Fibroblast of lung (primary cell): ENCODE measurements around the gene ANO2. TPM values are rescaled to one million over a fixed set of nuclear protein-coding genes. Genes with fewer than 3 reads are reported as not detected.

Experiments used
- DNase-seq, 2 donors: peaks; one replicate each; pipeline versions ENCODE4 v3.0.0 to v3.0.0-alpha.2; 2010; ENCODE audit warnings: low read depth in 2 of 2
- H2AFZ ChIP-seq: 2 replicates; pipeline ENCODE4 v1.5.1; 2012; ENCODE audit warnings: low read length, control low read depth, inconsistent platforms
- H3K27ac ChIP-seq: 2 replicates; pipeline ENCODE4 v1.5.1; 2011; ENCODE audit warnings: low read length, control low read depth; ENCODE audit not compliant: insufficient read depth
- H3K27me3 ChIP-seq: 2 replicates; pipeline ENCODE4 v1.5.1; 2011; ENCODE audit warnings: mild to moderate bottlenecking, low read length; ENCODE audit not compliant: control insufficient read depth, insufficient read depth
- H3K36me3 ChIP-seq: 2 replicates; pipeline ENCODE4 v1.5.1; 2011; ENCODE audit warnings: low read length; ENCODE audit not compliant: control insufficient read depth, insufficient read depth
- H3K4me1 ChIP-seq: 2 replicates; pipeline ENCODE4 v1.5.1; 2011; ENCODE audit warnings: low read length; ENCODE audit not compliant: control insufficient read depth, insufficient read depth; ENCODE audit errors: extremely low read depth
- H3K4me2 ChIP-seq: 2 replicates; pipeline ENCODE4 v1.5.1; 2011; ENCODE audit warnings: low read length, control low read depth; ENCODE audit not compliant: insufficient read depth; ENCODE audit errors: extremely low read depth
- H3K4me3 ChIP-seq, 4 experiments: fragments of 200-600 bp in 1 of 4; sonication (generic) in 1 of 4; replicated peaks in 1 of 4; 2 replicates each; pipeline ENCODE4 v1.5.1; 2011 to 2016; ENCODE audit warnings: low read length in 4 of 4, low read depth in 3 of 4, mild to moderate bottlenecking in 3 of 4, control low read depth in 2 of 4, inconsistent platforms in 1 of 4, mixed read lengths in 1 of 4; ENCODE audit not compliant: insufficient read depth in 1 of 4; ENCODE audit errors: control extremely low read depth in 1 of 4
- H3K79me2 ChIP-seq: 2 replicates; pipeline ENCODE4 v1.5.1; 2012; ENCODE audit warnings: mild to moderate bottlenecking, low read length, inconsistent platforms; ENCODE audit not compliant: control insufficient read depth, insufficient read depth
- H3K9ac ChIP-seq: 2 replicates; pipeline ENCODE4 v1.5.1; 2011; ENCODE audit warnings: mild to moderate bottlenecking, low read length, control low read depth; ENCODE audit not compliant: insufficient read depth
- H3K9me3 ChIP-seq: 2 replicates; pipeline ENCODE4 v1.5.1; 2012; ENCODE audit warnings: low read depth, low read length; ENCODE audit not compliant: control insufficient read depth, insufficient read depth
- H4K20me1 ChIP-seq: 2 replicates; pipeline ENCODE4 v1.5.1; 2011; ENCODE audit warnings: low read length; ENCODE audit not compliant: control insufficient read depth, insufficient read depth; ENCODE audit errors: extremely low read depth
- EZH2 ChIP-seq: IDR thresholded peaks from 2 replicates; pipeline ENCODE4 v1.5.1; 2012; ENCODE audit warnings: low read length, control low read depth, mild to moderate bottlenecking; ENCODE audit errors: missing control alignments
- polyA plus RNA-seq, 2 donors: library from polyadenylated mRNA; depleted of rRNA in 1 of 2; stranded (reverse) in 1 of 2; unstranded in 1 of 2; fragments of >200 nt; gene quantifications; 2 replicates each; pipeline ENCODE4 v1.2.1, GENCODE V29; 2011 to 2012; ENCODE audit warnings: missing spikeins in 1 of 2
- total RNA-seq: library from RNA; depleted of rRNA; stranded (reverse); fragments of >200 nt; gene quantifications from 2 replicates; pipeline ENCODE4 v1.2.1, GENCODE V29; 2014
- TF ChIP-seq, protein P1 (sequence below), 2 donors: IDR thresholded peaks in 1 of 2; conservative IDR thresholded peaks in 1 of 2; 1 replicate in 1 of 2; 2 replicates in 1 of 2; pipeline ENCODE4 v1.5.1; 2011 to 2012; ENCODE audit warnings: low read length in 2 of 2, control low read depth in 1 of 2, inconsistent platforms in 1 of 2, low read depth in 1 of 2, mild to moderate bottlenecking in 1 of 2

ANO2 gene
- total and polyA plus RNA-seq, 2 donors (not counting 1 experiment from before 2014, with no cell fraction given), result 0.15 to 0.17 TPM

DNA sequence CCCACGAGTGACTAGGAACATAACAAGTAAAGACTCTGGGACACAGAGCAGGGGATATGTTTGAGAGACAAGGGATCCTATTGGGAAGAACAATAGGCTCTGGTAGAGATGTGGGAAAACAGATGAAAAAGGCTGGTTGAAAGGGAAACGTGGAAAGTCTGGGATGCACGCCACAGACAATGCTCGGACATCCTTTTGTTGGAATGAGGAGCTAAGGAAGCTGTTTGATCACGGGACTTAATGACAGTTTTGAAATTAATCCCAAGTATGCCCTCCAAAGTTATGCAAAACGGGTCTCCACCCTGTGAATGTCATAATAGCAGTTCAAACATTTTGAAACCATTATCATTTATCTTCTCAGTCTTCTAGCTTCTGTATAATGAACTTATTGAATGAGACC lies 31.7 kb upstream of the ANO2 start:
- no peak overlapping the region for H3K27ac ChIP-seq
- no peak for DNase-seq

DNA sequence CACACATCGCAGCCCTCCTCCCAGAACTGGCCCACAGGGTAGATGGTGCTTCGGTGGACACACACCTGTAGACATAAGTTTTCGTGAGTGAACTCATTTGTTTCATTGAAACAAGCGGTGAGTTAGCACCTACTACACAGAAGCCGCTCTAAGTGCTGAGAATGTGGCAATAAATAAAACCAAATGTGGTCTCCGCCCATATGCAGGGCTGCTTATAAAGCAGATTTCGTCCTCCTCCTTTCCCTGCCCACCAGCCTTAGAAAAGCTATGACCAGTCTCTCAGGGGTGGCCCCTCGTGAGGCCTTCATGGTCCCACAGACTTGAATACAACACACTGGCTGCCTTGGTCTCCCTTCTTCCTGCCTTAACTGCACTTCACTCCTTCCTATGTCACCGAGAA lies 31.1 kb upstream of the ANO2 start:
- Histone ChIP-seq H2AFZ (no peak overlapping the region), H3K79me2 (no peaks in the 10 kb centered on the region), H3K36me3 (no peaks in the 10 kb centered on the region), H3K27ac (no peak overlapping the region), H3K4me2 (no peak overlapping the region), H3K4me1 (no peaks in the 10 kb centered on the region), H3K27me3 (peaks cover 14% of the 10 kb centered on the region), H3K4me3 (no peak overlapping the region), H3K9ac (no peak overlapping the region), H4K20me1 (no peaks in the 10 kb centered on the region), H3K9me3 (no peaks in the 10 kb centered on the region)
- no peak for TF ChIP-seq EZH2
- TF ChIP-seq, protein P1, sequence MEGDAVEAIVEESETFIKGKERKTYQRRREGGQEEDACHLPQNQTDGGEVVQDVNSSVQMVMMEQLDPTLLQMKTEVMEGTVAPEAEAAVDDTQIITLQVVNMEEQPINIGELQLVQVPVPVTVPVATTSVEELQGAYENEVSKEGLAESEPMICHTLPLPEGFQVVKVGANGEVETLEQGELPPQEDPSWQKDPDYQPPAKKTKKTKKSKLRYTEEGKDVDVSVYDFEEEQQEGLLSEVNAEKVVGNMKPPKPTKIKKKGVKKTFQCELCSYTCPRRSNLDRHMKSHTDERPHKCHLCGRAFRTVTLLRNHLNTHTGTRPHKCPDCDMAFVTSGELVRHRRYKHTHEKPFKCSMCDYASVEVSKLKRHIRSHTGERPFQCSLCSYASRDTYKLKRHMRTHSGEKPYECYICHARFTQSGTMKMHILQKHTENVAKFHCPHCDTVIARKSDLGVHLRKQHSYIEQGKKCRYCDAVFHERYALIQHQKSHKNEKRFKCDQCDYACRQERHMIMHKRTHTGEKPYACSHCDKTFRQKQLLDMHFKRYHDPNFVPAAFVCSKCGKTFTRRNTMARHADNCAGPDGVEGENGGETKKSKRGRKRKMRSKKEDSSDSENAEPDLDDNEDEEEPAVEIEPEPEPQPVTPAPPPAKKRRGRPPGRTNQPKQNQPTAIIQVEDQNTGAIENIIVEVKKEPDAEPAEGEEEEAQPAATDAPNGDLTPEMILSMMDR (conservative IDR thresholded peaks at IDR 0.05 in 1 of 2, IDR thresholded peaks at IDR 0.05 in 1 of 2; ENCODE audit: low read depth in 1 of 2, low read length in 2 of 2), result no peak
- DNase-seq, result no peak

More for the DNA sequence above, 31.7 kb upstream of the ANO2 start:
- H3K9me3 ChIP-seq, result no peaks in the 10 kb centered on the region
- H3K36me3 ChIP-seq, result no peaks in the 10 kb centered on the region
- TF ChIP-seq, protein P1 (conservative IDR thresholded peaks at IDR 0.05 in 1 of 2, IDR thresholded peaks at IDR 0.05 in 1 of 2; ENCODE audit: low read depth in 1 of 2, low read length in 2 of 2), result no peak
- no peak for TF ChIP-seq EZH2
- H3K79me2 ChIP-seq, result no peaks in the 10 kb centered on the region
- peaks cover 14% of the 10 kb centered on the region for H3K27me3 ChIP-seq
- H2AFZ ChIP-seq, result no peak overlapping the region
- H3K4me2 ChIP-seq, result no peak overlapping the region
- no peak overlapping the region for H3K9ac ChIP-seq
- no peaks in the 10 kb centered on the region for H4K20me1 ChIP-seq
- no peak overlapping the region for H3K4me3 ChIP-seq
- no peaks in the 10 kb centered on the region for H3K4me1 ChIP-seq

DNA sequence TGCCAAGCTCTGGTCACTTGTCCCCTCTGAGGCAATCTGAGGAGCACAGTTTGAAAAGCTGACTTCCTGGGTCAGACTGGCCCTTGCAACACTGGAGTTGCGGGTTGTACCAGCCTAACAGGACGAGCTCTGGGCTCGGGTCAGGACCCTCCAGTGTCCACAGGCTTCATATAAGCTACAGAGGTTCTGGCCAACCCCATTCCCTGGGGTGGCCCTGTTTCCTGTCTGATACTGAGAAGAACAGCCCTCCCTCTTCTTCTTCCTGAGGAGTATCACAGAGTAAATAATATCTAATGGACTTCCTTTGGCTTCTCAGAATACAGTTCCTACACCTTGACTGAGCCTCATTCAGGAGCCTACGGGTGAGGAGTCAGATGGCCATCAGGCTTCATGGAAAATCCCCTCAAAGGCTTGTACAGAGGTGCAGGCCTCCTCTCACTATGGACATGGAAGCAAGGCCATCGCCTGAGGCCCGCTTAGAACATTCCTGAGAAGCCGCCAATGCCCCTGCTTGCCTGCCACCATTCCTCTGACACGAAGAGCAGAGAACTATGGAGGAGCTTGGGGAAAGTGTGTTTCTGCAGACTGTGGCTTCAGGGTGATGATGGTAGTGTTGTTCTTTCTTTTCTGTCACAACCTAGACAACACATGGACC lies 28.5 kb upstream of the ANO2 start:
- Histone ChIP-seq H3K9ac (no peak overlapping the region), H4K20me1 (no peaks in the 10 kb centered on the region), H3K9me3 (no peaks in the 10 kb centered on the region), H2AFZ (no peak overlapping the region), H3K4me1 (no peaks in the 10 kb centered on the region), H3K36me3 (no peaks in the 10 kb centered on the region), H3K27ac (no peak overlapping the region), H3K4me3 (no peak overlapping the region), H3K27me3 (peaks cover 12% of the 10 kb centered on the region), H3K79me2 (no peaks in the 10 kb centered on the region), H3K4me2 (no peak overlapping the region)
- TF ChIP-seq, protein P1 (conservative IDR thresholded peaks at IDR 0.05 in 1 of 2, IDR thresholded peaks at IDR 0.05 in 1 of 2; ENCODE audit: low read depth in 1 of 2, low read length in 2 of 2), result no peak
- TF ChIP-seq EZH2, result no peak
- no peak for DNase-seq
